WTC11 (cell line): Measurements from ENCODE around the gene RBM24.

Source experiments
- AFF4 ChIP-seq: sonication (generic); formaldehyde crosslinking; IDR thresholded peaks from 2 replicates; pipeline ENCODE4 v1.8.1; 2023; ENCODE audit warnings: mild to moderate bottlenecking, missing genetic modification reagents, borderline replicate concordance
- CTCF ChIP-seq: fragments of 200-600 bp; IDR thresholded peaks from 2 replicates; pipeline ENCODE4 v1.8.0; 2022; ENCODE audit warnings: antibody characterized with exemption
- ETV6 ChIP-seq: sonication (generic); formaldehyde crosslinking; IDR thresholded peaks from 2 replicates; pipeline ENCODE4 v1.8.1; 2022; ENCODE audit warnings: mild to moderate bottlenecking, missing genetic modification reagents
- JUN ChIP-seq: sonication (generic); formaldehyde crosslinking; IDR thresholded peaks from 2 replicates; pipeline ENCODE4 v1.8.0; 2023; ENCODE audit warnings: mild to moderate bottlenecking, missing genetic modification reagents
- PRDM15 ChIP-seq: sonication (generic); formaldehyde crosslinking; IDR thresholded peaks from 2 replicates; pipeline ENCODE4 v1.8.0; 2022; ENCODE audit warnings: missing genetic modification reagents
- SMAD3 ChIP-seq: sonication (generic); formaldehyde crosslinking; IDR thresholded peaks from 2 replicates; pipeline ENCODE4 v1.8.0; 2022; ENCODE audit warnings: missing genetic modification reagents, mild to moderate bottlenecking, borderline replicate concordance
- TP53 ChIP-seq: sonication (generic); formaldehyde crosslinking; IDR thresholded peaks from 2 replicates; pipeline ENCODE4 v1.8.1; 2023; ENCODE audit warnings: mild to moderate bottlenecking, missing genetic modification reagents
- USF1 ChIP-seq: sonication (generic); formaldehyde crosslinking; IDR thresholded peaks from 2 replicates; pipeline ENCODE4 v1.8.0; 2022; ENCODE audit warnings: mild to moderate bottlenecking, missing genetic modification reagents
- USF2 ChIP-seq: sonication (generic); formaldehyde crosslinking; IDR thresholded peaks from 2 replicates; pipeline ENCODE4 v1.8.1; 2023; ENCODE audit warnings: mild to moderate bottlenecking, missing genetic modification reagents, moderate library complexity
- ZNF121 ChIP-seq: sonication (generic); formaldehyde crosslinking; IDR thresholded peaks from 2 replicates; pipeline ENCODE4 v1.8.0; 2023; ENCODE audit warnings: missing genetic modification reagents
- ZNF138 ChIP-seq: sonication (generic); formaldehyde crosslinking; conservative IDR thresholded peaks from 2 replicates; pipeline ENCODE4 v1.8.1; 2022; ENCODE audit warnings: mild to moderate bottlenecking, moderate library complexity, missing genetic modification reagents

- TF ChIP-seq AFF4 (CRISPR knock-in tag) (no peak), CTCF (no peak), ZNF121 (CRISPR knock-in tag) (no peak), ZNF138 (CRISPR knock-in tag) (no peak), JUN (CRISPR knock-in tag) (no peak), SMAD3 (CRISPR knock-in tag) (no peak), USF1 (CRISPR knock-in tag) (no peak), USF2 (no peak), ETV6 (CRISPR knock-in tag) (no peak), TP53 (CRISPR knock-in tag) (no peak), PRDM15 (CRISPR knock-in tag) (no peak)
Measured at GRCh38 chr6:17269840-17270239, 11.3 kb upstream of the RBM24 start.
